ENCODE data around the gene FBXL15. TPM values are rescaled to one million over a fixed set of nuclear protein-coding genes. Genes with fewer than 3 reads are reported as not detected.

The FBXL15 gene
- total and polyA plus RNA-seq, 9 of the 15 experiments (the other 6 are each of a cell fraction or from before 2014, with no cell fraction given) = 0.08 to 25.9 (median 3.5) TPM

DNA sequence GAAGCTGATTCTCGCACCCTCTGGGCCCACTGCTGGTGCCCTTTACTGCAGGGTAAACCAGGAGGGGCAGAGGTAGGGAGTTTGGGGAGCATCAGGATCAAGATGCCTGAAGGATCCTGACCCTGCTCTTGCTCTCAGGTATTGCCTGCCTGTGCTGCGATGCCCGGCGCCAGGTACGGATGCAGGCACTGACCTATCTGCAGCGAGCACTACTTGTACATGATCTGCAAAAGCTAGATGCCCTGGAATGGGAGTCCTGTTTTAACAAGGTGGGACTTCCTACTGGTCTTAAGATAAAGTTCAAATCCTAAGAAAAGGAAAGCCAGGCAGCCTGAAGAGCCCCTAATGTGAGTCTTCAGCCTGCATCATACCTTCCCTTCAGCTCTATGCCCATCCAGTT lies 41.3 kb upstream of the FBXL15 start:
- no TSS peak for BruUV-seq (replicated peaks)
- no peak overlapping the region for H3K9ac ChIP-seq (ENCODE audit: insufficient read depth in 1 of 2, low read depth in 2 of 2, low read length in 2 of 2)
- H4K20me1 ChIP-seq (replicated peaks; ENCODE audit: control insufficient read depth, insufficient read depth, low read length) = no peaks in the 10 kb centered on the region
- WGBS (ENCODE audit: insufficient coverage, low coverage, missing lambda C conversion rate) = 95% methylated on average over 6 of the region's 6 CpGs
- no peak overlapping the region for H3K4me2 ChIP-seq (ENCODE audit: insufficient read depth, low read length)
- H3K4me1 ChIP-seq (replicated peaks in 1 of 2; ENCODE audit: control insufficient read depth in 2 of 2, insufficient read depth in 2 of 2, low read length in 2 of 2) = peaks cover 0 to 3% of the 10 kb centered on the region in 2 experiments; a peak in 1 of 5 replicates
- ChIA-PET POLR2A (interaction anchor here (0.6 to 0.8 kb wide), 2 partner anchors 8 to 693 kb away, joined by 3 to 4 read pairs; no protein-coding TSS in a partner anchor), CTCF (ENCODE audit: low intra/inter-chr PET ratio) (no interaction called here)
- no peak for TF ChIP-seq BRD4 (IDR thresholded peaks at IDR 0.05)
- no peak for TF ChIP-seq HIVEP1 (CRISPR knock-in tag; IDR thresholded peaks at IDR 0.05)
- TF ChIP-seq MTA1 (IDR thresholded peaks at IDR 0.05; ENCODE audit: borderline replicate concordance) = no peak
- TF ChIP-seq ZNF551 (CRISPR knock-in tag; IDR thresholded peaks at IDR 0.05) = no peak
- no peak for TF ChIP-seq NFE2 (IDR thresholded peaks at IDR 0.05; ENCODE audit: low read depth)
- no peak for TF ChIP-seq HNRNPUL1 (IDR thresholded peaks at IDR 0.05; ENCODE audit: low read length)
- no peak for FAIRE-seq
- ATAC-seq = no peak
- H3K9me1 ChIP-seq (ENCODE audit: control insufficient read depth, insufficient read depth, low read length) = no peaks in the 10 kb centered on the region
- H3K4me3 ChIP-seq = no peak overlapping the region
- intact Hi-C loops (cut with micrococcal nuclease) = no loop called here
- H3K79me2 ChIP-seq (ENCODE audit: control insufficient read depth, insufficient read depth, low read length) = no peaks in the 10 kb centered on the region
- H3K9me3 ChIP-seq (replicated peaks; ENCODE audit: control insufficient read depth, insufficient read depth, low read depth, low read length) = no peaks in the 10 kb centered on the region
- no peaks in the 10 kb centered on the region for H3K27me3 ChIP-seq (ENCODE audit: control insufficient read depth in 2 of 2, insufficient read depth in 2 of 2, low read length in 2 of 2)
- no peak overlapping the region for H2AFZ ChIP-seq (ENCODE audit: low read depth, low read length)
- peaks cover 49% of the 10 kb centered on the region; the same call in 2 of the 3 replicates for H3K36me3 ChIP-seq (ENCODE audit: control insufficient read depth, insufficient read depth, low read length)
- in situ Hi-C loops (cut with MboI) = loop anchor here (25.0 kb wide), 1 partner anchor 208 kb away; no protein-coding TSS in a partner anchor
- DNase-seq (ENCODE audit: extremely low read depth in 1 of 4, low spot score in 3 of 4) = no peak
- no peak overlapping the region for H3K27ac ChIP-seq (ENCODE audit: extremely low read depth, low read depth, low read length)

DNA sequence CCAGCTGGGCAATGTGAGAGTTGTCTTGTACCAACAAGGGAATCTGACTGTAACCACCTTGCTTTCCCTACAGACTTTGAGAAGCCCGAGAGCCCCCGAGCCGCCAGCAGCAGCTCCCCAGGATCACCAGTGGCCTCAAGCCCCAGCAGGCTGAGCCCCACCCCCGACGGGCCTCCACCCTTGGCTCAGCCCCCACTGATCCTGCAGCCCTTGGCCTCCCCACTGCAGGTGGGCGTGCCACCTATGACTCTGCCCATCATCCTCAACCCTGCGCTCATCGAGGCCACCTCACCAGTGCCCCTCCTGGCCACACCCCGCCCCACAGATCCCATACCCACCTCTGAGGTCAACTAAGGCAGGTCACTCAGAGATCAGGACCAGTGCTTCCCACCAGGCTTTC lies 38.7 kb upstream of the FBXL15 start:
- Histone ChIP-seq H3K9ac (ENCODE audit: insufficient read depth in 1 of 2, low read depth in 2 of 2, low read length in 2 of 2) (no peak overlapping the region), H3K79me2 (ENCODE audit: control insufficient read depth, insufficient read depth, low read length) (no peaks in the 10 kb centered on the region), H3K4me3 (no peak overlapping the region), H3K9me3 (replicated peaks; ENCODE audit: control insufficient read depth, insufficient read depth, low read depth, low read length) (no peaks in the 10 kb centered on the region), H3K27ac (ENCODE audit: extremely low read depth, low read depth, low read length) (no peak overlapping the region), H2AFZ (ENCODE audit: low read depth, low read length) (no peak overlapping the region), H3K9me1 (ENCODE audit: control insufficient read depth, insufficient read depth, low read length) (no peaks in the 10 kb centered on the region), H3K36me3 (ENCODE audit: control insufficient read depth, insufficient read depth, low read length) (peaks cover 30% of the 10 kb centered on the region; the same call in 2 of the 3 replicates), H3K4me1 (replicated peaks in 1 of 2; ENCODE audit: control insufficient read depth in 2 of 2, insufficient read depth in 2 of 2, low read length in 2 of 2) (peaks cover 0 to 3% of the 10 kb centered on the region in 2 experiments; a peak in 2 of 5 replicates), H3K4me2 (ENCODE audit: insufficient read depth, low read length) (no peak overlapping the region), H4K20me1 (replicated peaks; ENCODE audit: control insufficient read depth, insufficient read depth, low read length) (no peaks in the 10 kb centered on the region), H3K27me3 (ENCODE audit: control insufficient read depth in 2 of 2, insufficient read depth in 2 of 2, low read length in 2 of 2) (no peaks in the 10 kb centered on the region)
- no peak for ATAC-seq
- intact Hi-C loops (cut with micrococcal nuclease) (no loop called here), in situ Hi-C loops (cut with MboI) (loop anchor here (25.0 kb wide), 1 partner anchor 205 kb away; no protein-coding TSS in a partner anchor)
- ChIA-PET POLR2A (interaction anchor here (0.6 to 1.1 kb wide), 4 partner anchors 9 to 214 kb away, joined by 3 read pairs; no protein-coding TSS in a partner anchor), CTCF (ENCODE audit: low intra/inter-chr PET ratio) (no interaction called here)
- no peak for DNase-seq (ENCODE audit: extremely low read depth in 1 of 4, low spot score in 3 of 4)
- 93% methylated on average over 5 of the region's 9 CpGs for WGBS (ENCODE audit: insufficient coverage, low coverage, missing lambda C conversion rate)
- no peak for FAIRE-seq
- BruUV-seq (replicated peaks) = no TSS peak
- no peak for TF ChIP-seq ZNF444 (CRISPR knock-in tag; IDR thresholded peaks at IDR 0.05)
- no peak for TF ChIP-seq KDM1A (IDR thresholded peaks at IDR 0.05)
- TF ChIP-seq, protein P1, sequence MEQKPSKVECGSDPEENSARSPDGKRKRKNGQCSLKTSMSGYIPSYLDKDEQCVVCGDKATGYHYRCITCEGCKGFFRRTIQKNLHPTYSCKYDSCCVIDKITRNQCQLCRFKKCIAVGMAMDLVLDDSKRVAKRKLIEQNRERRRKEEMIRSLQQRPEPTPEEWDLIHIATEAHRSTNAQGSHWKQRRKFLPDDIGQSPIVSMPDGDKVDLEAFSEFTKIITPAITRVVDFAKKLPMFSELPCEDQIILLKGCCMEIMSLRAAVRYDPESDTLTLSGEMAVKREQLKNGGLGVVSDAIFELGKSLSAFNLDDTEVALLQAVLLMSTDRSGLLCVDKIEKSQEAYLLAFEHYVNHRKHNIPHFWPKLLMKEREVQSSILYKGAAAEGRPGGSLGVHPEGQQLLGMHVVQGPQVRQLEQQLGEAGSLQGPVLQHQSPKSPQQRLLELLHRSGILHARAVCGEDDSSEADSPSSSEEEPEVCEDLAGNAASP (IDR thresholded peaks at IDR 0.05) = no peak
- TF ChIP-seq ZBTB11 (CRISPR knock-in tag; IDR thresholded peaks at IDR 0.05) = no peak
- no peak for TF ChIP-seq ZNF197 (CRISPR knock-in tag; IDR thresholded peaks at IDR 0.05; ENCODE audit: low read depth)
- no peak for TF ChIP-seq XRCC5 (IDR thresholded peaks at IDR 0.05; ENCODE audit: low read depth, low read length)
